Lung (tissue), 12 donors: ENCODE results near the gene SYTL3. TPM values are rescaled to one million over a fixed set of nuclear protein-coding genes. Genes with fewer than 3 reads are reported as not detected.

Experiments used
- ATAC-seq: fragments of 200-7000 bp; cut with Tn5 transposase; one replicate; pipeline ENCODE4 v1.9.1; 2020; ENCODE audit warnings: moderate number of reproducible peaks; ENCODE audit not compliant: insufficient read depth, low FRiP score
- DNase-seq, 3 donors: peaks; one replicate each; pipeline ENCODE4 v3.0.0-alpha.2; 2013 to 2017
- H3K27ac ChIP-seq, 2 donors: one replicate each; pipeline ENCODE4 v1.5.1; 2013; ENCODE audit warnings: mild to moderate bottlenecking in 2 of 2, moderate library complexity in 2 of 2, control low read depth in 1 of 2, inconsistent platforms in 1 of 2, low read depth in 1 of 2, low read length in 1 of 2
- H3K27me3 ChIP-seq, 3 donors: one replicate each; pipeline ENCODE4 v1.5.1; 2013; ENCODE audit warnings: low read length in 2 of 3; ENCODE audit not compliant: control insufficient read depth in 3 of 3, insufficient read depth in 3 of 3
- H3K36me3 ChIP-seq, 4 donors: one replicate each; pipeline ENCODE4 v1.5.1; 2013; ENCODE audit warnings: low read length in 4 of 4, mild to moderate bottlenecking in 1 of 4, moderate library complexity in 1 of 4; ENCODE audit not compliant: control insufficient read depth in 4 of 4, insufficient read depth in 4 of 4
- H3K4me1 ChIP-seq, 5 donors: one replicate each; pipeline ENCODE4 v1.5.1; 2013; ENCODE audit warnings: low read length in 5 of 5, mild to moderate bottlenecking in 2 of 5, moderate library complexity in 1 of 5; ENCODE audit not compliant: control insufficient read depth in 5 of 5, insufficient read depth in 5 of 5
- H3K4me3 ChIP-seq: one replicate; pipeline ENCODE4 v1.5.1; 2013; ENCODE audit warnings: mild to moderate bottlenecking, control low read depth, moderate library complexity
- H3K9ac ChIP-seq, 2 donors: one replicate each; pipeline ENCODE4 v1.5.1; 2013; ENCODE audit warnings: low read length in 2 of 2, control low read depth in 1 of 2; ENCODE audit not compliant: insufficient read depth in 1 of 2
- H3K9me3 ChIP-seq, 4 donors: one replicate each; pipeline ENCODE4 v1.5.1; 2013; ENCODE audit warnings: low read length in 3 of 4, mild to moderate bottlenecking in 1 of 4, moderate library complexity in 1 of 4; ENCODE audit not compliant: control insufficient read depth in 4 of 4, insufficient read depth in 3 of 4
- CTCF ChIP-seq: IDR thresholded peaks from 2 replicates; pipeline ENCODE4 v1.5.1; 2012; ENCODE audit warnings: mild to moderate bottlenecking; ENCODE audit errors: control extremely low read depth, extremely low read depth
- WGBS, 2 donors: extraction: QIAGEN DNeasy Blood & Tissue Kit; methylation state at CpG; one replicate each; pipeline ENCODE4 v1.1.7; 2013; 5-methylcytosine and 5-hydroxymethylcytosine counted together
- polyA plus RNA-seq, 2 donors: library from polyadenylated mRNA; stranded (reverse); fragments of 200-250 nt; gene quantifications; one replicate each; pipeline ENCODE4 v1.2.1, GENCODE V29; 2013
- total RNA-seq, 2 donors: library from RNA; depleted of rRNA in 1 of 2; stranded (reverse); fragments of >200 nt in 1 of 2; gene quantifications; one replicate each; pipeline ENCODE4 v1.2.1, GENCODE V29; 2014 to 2021
- donor health status: control.
- donor health status: control.
- donor health status: Bipolar disorder and iron deficiency.
- donor health status: healthy.
- donor health status: DM: yes; HTN: yes; CAD: no.

Gene SYTL3
- total and polyA plus RNA-seq, 4 donors, result 6.5 to 20.0 (median 15.6) TPM

- no peaks in the 10 kb centered on the region for H3K9me3 ChIP-seq
- H3K27me3 ChIP-seq, result no peaks in the 10 kb centered on the region
- no peak for TF ChIP-seq CTCF
- no peak overlapping the region for H3K4me3 ChIP-seq
- peaks cover 40 to 52% (median 44%) of the 10 kb centered on the region in 4 donors for H3K36me3 ChIP-seq
- WGBS, 2 donors, result 90 to 95% methylated on average over 2 of the region's 2 CpGs
- ATAC-seq (no peak), DNase-seq (no peak)
- H3K4me1 ChIP-seq, result peaks cover 0 to 3% (median 0%) of the 10 kb centered on the region in 5 donors
- H3K27ac ChIP-seq, result no peak overlapping the region
- no peak overlapping the region for H3K9ac ChIP-seq
Observed at GRCh38 chr6:158776737-158777136, 126.9 kb downstream of the SYTL3 start.

GRCh38 chr6:158777510-158777909 is 127.7 kb downstream of the SYTL3 start:
- WGBS, 2 donors, result 97 to 99% methylated on average over 3 of the region's 3 CpGs
- H3K27me3 ChIP-seq, result no peaks in the 10 kb centered on the region
- peaks cover 0 to 4% (median 0%) of the 10 kb centered on the region in 5 donors for H3K4me1 ChIP-seq
- no peaks in the 10 kb centered on the region for H3K9me3 ChIP-seq
- H3K27ac ChIP-seq, result no peak overlapping the region
- H3K9ac ChIP-seq, result no peak overlapping the region
- no peak for TF ChIP-seq CTCF
- peaks cover 42 to 48% (median 45%) of the 10 kb centered on the region in 4 donors for H3K36me3 ChIP-seq
- DNase-seq, result no peak
- ATAC-seq, result no peak
- H3K4me3 ChIP-seq, result no peak overlapping the region

GRCh38 chr6:158778005-158778527 is 128.2 kb downstream of the SYTL3 start:
- Histone ChIP-seq H3K9me3 (peaks cover 0 to 1% (median 0%) of the 10 kb centered on the region in 4 donors), H3K27ac (no peak overlapping the region), H3K4me1 (peaks cover 0 to 4% (median 0%) of the 10 kb centered on the region in 5 donors), H3K9ac (no peak overlapping the region), H3K27me3 (no peaks in the 10 kb centered on the region), H3K36me3 (peaks cover 43 to 51% (median 47%) of the 10 kb centered on the region in 4 donors), H3K4me3 (no peak overlapping the region)
- DNase-seq (no peak), ATAC-seq (no peak)
- WGBS, 2 donors, result 98 to 99% methylated on average over 6 of the region's 6 CpGs
- TF ChIP-seq CTCF, result no peak
